Activated naive CD8-positive, alpha-beta T cell treated with anti-CD3 and anti-CD28 coated beads, Interleukin-2, amount 10 ng/mL, durations not matched to agents 7 days and 5 days (primary cell): ENCODE results near the gene VEGFD. TPM values are rescaled to one million over a fixed set of nuclear protein-coding genes. Genes with fewer than 3 reads are reported as not detected.
A peak's percentile ranks its signal among the peaks of the same experiment; 100 is the strongest.

Experiments
- ATAC-seq: fragments of 150-1000 bp; cut with Tn5 transposase; one replicate; pipeline ENCODE4 v1.10.0; 2021; ENCODE audit warnings: low read depth, moderate library complexity
- POLR2A ChIA-PET: fragments of 350-600 bp; sonication (Branson Sonifier 250); formaldehyde crosslinking; loops from one replicate; lab custom pipeline; 2021; ENCODE audit warnings: antibody characterized with exemption; lab: Charles Lee
- DNase-seq: peaks from one replicate; pipeline ENCODE4 v3.0.0; 2021
- H3K27ac Mint-ChIP-seq: one replicate; pipeline ENCODE4 v1.8.0; 2022; ENCODE audit warnings: mild to moderate bottlenecking, mixed read lengths
- H3K27me3 Mint-ChIP-seq: one replicate; pipeline ENCODE4 v1.8.0; 2022; ENCODE audit warnings: mild to moderate bottlenecking, moderate library complexity, mixed read lengths
- H3K36me3 Mint-ChIP-seq: one replicate; pipeline ENCODE4 v1.8.0; 2021; ENCODE audit warnings: mild to moderate bottlenecking, mixed read lengths
- H3K4me1 Mint-ChIP-seq: one replicate; pipeline ENCODE4 v1.8.0; 2021; ENCODE audit warnings: mixed read lengths
- H3K4me3 Mint-ChIP-seq: one replicate; pipeline ENCODE4 v1.8.0; 2022; ENCODE audit warnings: mild to moderate bottlenecking, moderate library complexity, mixed read lengths
- H3K9me3 Mint-ChIP-seq: one replicate; pipeline ENCODE4 v1.8.0; 2021; ENCODE audit warnings: mixed read lengths
- total RNA-seq, 2 experiments: library from RNA; stranded (reverse); gene quantifications; one replicate each; pipeline ENCODE4 v1.2.3, GENCODE V29; 2021

The VEGFD gene
- total RNA-seq, 2 experiments from 2014 or later = not detected

- no peak for DNase-seq
- Mint-ChIP-seq H3K27ac (no peak overlapping the region), H3K27me3 (peaks cover 8% of the 10 kb centered on the region), H3K9me3 (no peaks in the 10 kb centered on the region), H3K36me3 (no peaks in the 10 kb centered on the region), H3K4me1 (no peaks in the 10 kb centered on the region), H3K4me3 (no peak overlapping the region)
- ATAC-seq = no peak
- POLR2A ChIA-PET = no interaction called here
Measured at GRCh38 chrX:15344106-15344505, 40.1 kb downstream of the VEGFD start.

DNA sequence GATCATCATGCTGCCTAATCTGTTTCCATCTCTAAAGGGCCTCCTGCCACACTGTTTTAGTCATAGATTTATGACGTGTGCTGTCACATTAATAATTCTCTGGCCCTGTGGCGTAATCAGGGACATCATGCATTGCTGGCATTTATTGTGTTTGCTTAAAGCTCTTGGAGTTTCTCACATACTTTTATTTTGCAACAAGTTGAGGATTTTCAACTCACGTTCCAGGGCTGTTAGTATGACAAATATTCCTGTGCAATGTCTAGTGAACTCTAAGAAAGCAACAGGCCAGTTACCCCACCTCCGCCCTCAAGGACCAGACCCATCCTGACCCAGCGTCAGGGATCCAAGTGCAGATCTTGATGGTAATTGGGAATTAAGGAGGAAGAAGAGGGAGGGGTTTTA, 41.1 kb downstream of the VEGFD start:
- POLR2A ChIA-PET = no interaction called here
- ATAC-seq = no peak
- H3K4me3 Mint-ChIP-seq = no peak overlapping the region

DNA sequence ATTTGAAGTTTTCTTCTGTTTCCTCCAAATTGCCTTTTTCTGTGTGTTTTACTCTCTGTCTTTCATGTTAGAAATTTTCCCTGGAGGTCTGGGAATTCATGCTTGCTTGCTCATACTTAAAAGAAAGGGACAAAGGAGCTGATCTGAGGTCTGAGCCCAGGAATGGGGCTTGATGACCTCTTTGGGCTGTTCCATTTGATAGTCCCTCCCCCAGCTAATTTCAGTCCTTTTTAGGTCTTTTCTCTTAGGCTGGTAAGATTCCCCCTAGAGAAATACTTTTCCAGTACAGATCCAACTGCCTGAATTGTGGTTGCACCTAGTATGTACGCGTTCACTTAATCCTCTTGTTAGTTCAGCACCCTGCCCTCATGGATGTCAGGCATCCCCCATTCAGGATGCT, 43.3 kb downstream of the VEGFD start:
- Mint-ChIP-seq H3K36me3 (no peaks in the 10 kb centered on the region), H3K27me3 (peaks cover 2% of the 10 kb centered on the region), H3K27ac (no peak overlapping the region), H3K9me3 (no peaks in the 10 kb centered on the region), H3K4me3 (no peak overlapping the region), H3K4me1 (peaks cover 4% of the 10 kb centered on the region)
- POLR2A ChIA-PET = no interaction called here
- ATAC-seq (no peak), DNase-seq (no peak)

More for the DNA sequence above, 41.1 kb downstream of the VEGFD start:
- H3K9me3 Mint-ChIP-seq = no peaks in the 10 kb centered on the region
- H3K4me1 Mint-ChIP-seq = no peaks in the 10 kb centered on the region
- H3K36me3 Mint-ChIP-seq = no peaks in the 10 kb centered on the region
- no peak for DNase-seq
- H3K27me3 Mint-ChIP-seq = peaks cover 3% of the 10 kb centered on the region
- no peak overlapping the region for H3K27ac Mint-ChIP-seq

DNA sequence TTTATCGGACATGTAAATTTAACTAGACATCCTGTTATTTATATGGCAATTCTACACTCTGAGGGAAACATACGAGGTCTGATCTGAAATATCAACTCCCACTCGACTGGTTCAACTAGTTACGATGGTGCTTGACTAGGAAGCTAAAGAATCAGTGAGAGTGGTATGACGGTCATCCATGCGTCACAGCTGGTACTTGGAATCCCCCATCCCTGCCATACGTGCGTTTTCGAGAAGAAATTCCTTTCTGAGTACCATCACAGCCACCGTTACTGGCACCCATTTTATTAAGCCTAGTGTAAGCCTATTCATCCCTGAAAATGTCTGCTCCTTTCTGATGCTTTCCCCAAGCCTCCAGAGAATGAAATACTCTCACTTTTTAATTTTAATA, 48.2 kb downstream of the VEGFD start:
- H3K27ac Mint-ChIP-seq = peak overlapping the region; percentile 96

DNA sequence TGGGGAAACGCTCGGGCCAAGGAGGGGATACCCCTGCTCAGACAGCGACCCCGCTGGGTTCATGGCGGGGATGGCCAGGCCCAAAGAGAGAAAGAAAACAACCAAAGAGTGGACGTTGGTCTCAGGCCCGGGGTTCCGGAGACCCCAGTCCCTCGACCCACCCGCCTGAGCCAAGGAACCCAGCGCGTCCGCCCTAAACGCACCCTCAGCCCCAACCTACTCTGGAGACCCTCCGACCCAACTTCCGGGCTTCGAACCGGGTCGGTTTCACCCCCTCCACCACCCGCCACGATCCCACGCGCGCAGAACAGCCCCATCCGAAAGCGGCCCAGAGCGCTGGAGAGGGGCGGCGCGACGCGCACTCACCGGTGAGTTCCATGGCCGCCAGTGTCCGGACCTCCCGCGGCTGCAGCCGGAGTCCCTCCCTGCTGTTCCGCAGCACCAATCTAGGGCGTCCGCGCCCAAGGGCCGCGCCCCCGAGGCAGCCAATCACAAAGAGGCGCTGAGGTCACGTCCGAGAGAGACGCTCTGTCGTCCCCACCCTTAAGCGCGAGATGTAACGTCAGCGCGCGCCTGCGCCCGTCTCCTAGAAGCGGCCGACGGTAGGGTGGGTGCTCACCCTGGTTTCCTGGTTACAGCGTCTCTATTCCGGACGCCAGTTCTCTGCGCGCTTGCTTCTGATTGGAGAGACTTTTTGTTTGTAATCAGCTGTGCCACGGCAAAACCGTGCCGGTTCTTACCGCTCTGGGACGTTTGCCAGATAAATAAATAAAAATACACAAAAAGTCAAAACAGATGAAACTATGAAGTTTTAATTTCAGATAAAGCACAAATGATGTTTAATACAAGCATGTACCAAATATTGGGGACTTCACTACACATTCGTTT, 48.8 kb downstream of the VEGFD start, which contains the start of gene PIGA:
TSS of gene PIGA (minus strand) at position 389 of the 888 bp plus-strand sequence. CDS start 3,593 bp downstream, outside the sequence.
- peak within 1 kb of the TSS; percentile 91 for H3K4me3 Mint-ChIP-seq
- H3K27me3 Mint-ChIP-seq = no peaks in the 10 kb centered on the region
- ATAC-seq (peak; percentile 98), DNase-seq (peak; percentile 85)
- POLR2A ChIA-PET = interaction anchor here (0.9 kb wide), 1 partner anchor 1601 kb away, joined by 3 read pairs; the partner anchor contains the start of genes OFD1 and TRAPPC2
- no peaks in the 10 kb centered on the region for H3K9me3 Mint-ChIP-seq
- peaks cover 2% of the 10 kb centered on the region for H3K36me3 Mint-ChIP-seq
- peak within 1 kb of the TSS; percentile 96 for H3K27ac Mint-ChIP-seq
- H3K4me1 Mint-ChIP-seq = peaks cover 5% of the 10 kb centered on the region

More for the DNA sequence above, 48.2 kb downstream of the VEGFD start:
- peaks cover 2% of the 10 kb centered on the region for H3K36me3 Mint-ChIP-seq
- POLR2A ChIA-PET = interaction anchor here (0.9 kb wide), 1 partner anchor 1601 kb away, joined by 3 read pairs; the partner anchor contains the start of genes OFD1 and TRAPPC2
- no peaks in the 10 kb centered on the region for H3K27me3 Mint-ChIP-seq
- no peaks in the 10 kb centered on the region for H3K9me3 Mint-ChIP-seq
- ATAC-seq (no peak), DNase-seq (no peak)
- H3K4me3 Mint-ChIP-seq = peak overlapping the region; percentile 91
- peaks cover 5% of the 10 kb centered on the region for H3K4me1 Mint-ChIP-seq

- peak overlapping the region; percentile 91 for H3K4me3 Mint-ChIP-seq
- H3K4me1 Mint-ChIP-seq = peaks cover 5% of the 10 kb centered on the region
- DNase-seq (no peak), ATAC-seq (no peak)
- peak overlapping the region; percentile 96 for H3K27ac Mint-ChIP-seq
- H3K36me3 Mint-ChIP-seq = peaks cover 2% of the 10 kb centered on the region
- no peaks in the 10 kb centered on the region for H3K27me3 Mint-ChIP-seq
- POLR2A ChIA-PET = interaction anchor here (0.7 kb wide), 1 partner anchor 462 kb away, joined by 5 read pairs; the partner anchor contains the start of genes FANCB and MOSPD2
- no peaks in the 10 kb centered on the region for H3K9me3 Mint-ChIP-seq
Measured at GRCh38 chrX:15334561-15334960, 49.7 kb downstream of the VEGFD start.

GRCh38 chrX:15328821-15329220, 55.4 kb downstream of the VEGFD start:
- no peak for ATAC-seq
- no peaks in the 10 kb centered on the region for H3K9me3 Mint-ChIP-seq
- no peak overlapping the region for H3K27ac Mint-ChIP-seq
- no peaks in the 10 kb centered on the region for H3K27me3 Mint-ChIP-seq
- H3K36me3 Mint-ChIP-seq = peaks cover 6% of the 10 kb centered on the region
- POLR2A ChIA-PET = no interaction called here
- no peak overlapping the region for H3K4me3 Mint-ChIP-seq
- H3K4me1 Mint-ChIP-seq = peaks cover 1% of the 10 kb centered on the region
- DNase-seq = no peak

DNA sequence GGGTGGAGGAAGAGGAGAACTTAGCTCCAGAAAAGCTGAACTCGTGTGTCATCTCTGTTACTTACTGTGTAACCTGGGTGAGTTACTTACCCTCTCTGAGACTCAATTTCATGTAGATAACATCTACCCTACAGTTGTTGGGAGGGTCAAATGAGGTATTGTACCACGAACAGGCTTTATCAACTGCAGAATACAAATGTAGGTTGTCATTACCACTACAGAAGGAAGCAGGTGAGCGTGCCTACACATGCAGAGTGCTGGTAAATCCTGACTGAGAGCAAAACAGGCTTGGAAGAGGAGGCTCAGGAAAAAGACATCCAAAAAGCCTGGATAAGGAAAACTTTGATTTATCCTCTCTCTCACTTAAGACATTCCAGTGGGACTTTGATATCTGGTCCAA, 56.1 kb downstream of the VEGFD start:
- Mint-ChIP-seq H3K4me1 (peaks cover 1% of the 10 kb centered on the region), H3K27ac (no peak overlapping the region), H3K4me3 (no peak overlapping the region), H3K9me3 (no peaks in the 10 kb centered on the region), H3K27me3 (no peaks in the 10 kb centered on the region), H3K36me3 (peaks cover 6% of the 10 kb centered on the region)
- no peak for DNase-seq
- ATAC-seq = no peak
- POLR2A ChIA-PET = no interaction called here

- POLR2A ChIA-PET = no interaction called here
- H3K4me3 Mint-ChIP-seq = no peak overlapping the region
Measured at GRCh38 chrX:15322472-15322871, 61.7 kb downstream of the VEGFD start.

DNA sequence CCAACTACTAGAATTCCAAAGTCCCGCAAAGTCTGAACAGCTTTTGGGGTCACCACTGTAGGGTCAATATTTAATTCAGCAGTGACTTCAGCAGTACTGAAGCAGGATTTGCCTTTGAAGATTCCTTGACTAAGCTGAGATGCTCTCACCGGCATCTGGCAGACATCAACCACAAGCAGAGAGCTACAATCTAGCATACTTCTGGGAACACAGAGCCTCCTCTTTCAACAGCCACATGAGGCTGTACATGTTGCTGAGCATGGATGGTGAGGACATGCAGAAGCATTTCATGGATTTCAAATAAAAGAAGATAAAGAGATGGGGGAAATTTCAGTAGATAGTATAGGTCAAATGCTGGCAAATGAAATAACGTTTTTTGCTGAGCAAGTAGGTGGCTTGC, 62.1 kb downstream of the VEGFD start:
- H3K4me3 Mint-ChIP-seq = no peak overlapping the region
- H3K27me3 Mint-ChIP-seq = no peaks in the 10 kb centered on the region
- POLR2A ChIA-PET = no interaction called here
- no peak overlapping the region for H3K27ac Mint-ChIP-seq
- no peaks in the 10 kb centered on the region for H3K9me3 Mint-ChIP-seq
- ATAC-seq (no peak), DNase-seq (no peak)
- peaks cover 3% of the 10 kb centered on the region for H3K36me3 Mint-ChIP-seq
- no peaks in the 10 kb centered on the region for H3K4me1 Mint-ChIP-seq

More at GRCh38 chrX:15322472-15322871, 61.7 kb downstream of the VEGFD start:
- Mint-ChIP-seq H3K27ac (no peak overlapping the region), H3K9me3 (no peaks in the 10 kb centered on the region), H3K36me3 (peaks cover 4% of the 10 kb centered on the region), H3K4me1 (no peaks in the 10 kb centered on the region), H3K27me3 (no peaks in the 10 kb centered on the region)
- ATAC-seq (no peak), DNase-seq (no peak)

- Mint-ChIP-seq H3K27me3 (no peaks in the 10 kb centered on the region), H3K4me3 (no peak overlapping the region), H3K36me3 (peaks cover 3% of the 10 kb centered on the region), H3K4me1 (no peaks in the 10 kb centered on the region), H3K27ac (no peak overlapping the region), H3K9me3 (no peaks in the 10 kb centered on the region)
- POLR2A ChIA-PET = no interaction called here
- DNase-seq (no peak), ATAC-seq (no peak)
Measured at GRCh38 chrX:15321447-15321846, 62.8 kb downstream of the VEGFD start.

DNA sequence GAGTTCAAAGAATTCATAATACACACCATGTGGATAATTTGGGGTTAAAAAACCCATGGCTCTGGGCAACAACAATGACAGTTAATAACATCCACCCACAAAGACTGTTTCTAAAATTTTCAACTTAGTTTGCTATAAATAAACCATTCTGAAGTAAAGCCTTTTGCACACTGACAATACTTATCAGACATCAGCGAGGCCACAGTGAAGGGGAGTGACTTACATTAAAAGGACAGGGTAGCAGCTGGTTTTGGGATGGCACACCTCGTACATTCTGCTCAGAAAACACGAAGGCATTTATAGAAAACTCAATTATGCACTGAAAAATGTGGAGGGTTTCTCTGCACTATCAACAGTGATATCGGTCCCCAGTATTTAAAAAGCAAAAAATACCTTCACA, 63.9 kb downstream of the VEGFD start:
- Mint-ChIP-seq H3K27ac (no peak overlapping the region), H3K27me3 (no peaks in the 10 kb centered on the region), H3K9me3 (no peaks in the 10 kb centered on the region), H3K36me3 (peaks cover 3% of the 10 kb centered on the region), H3K4me1 (no peaks in the 10 kb centered on the region), H3K4me3 (no peak overlapping the region)
- DNase-seq = no peak
- POLR2A ChIA-PET = no interaction called here
- ATAC-seq = no peak

GRCh38 chrX:15319075-15319474, 65.1 kb downstream of the VEGFD start:
- Mint-ChIP-seq H3K4me1 (no peaks in the 10 kb centered on the region), H3K4me3 (no peak overlapping the region), H3K9me3 (no peaks in the 10 kb centered on the region), H3K36me3 (peaks cover 3% of the 10 kb centered on the region), H3K27ac (no peak overlapping the region), H3K27me3 (no peaks in the 10 kb centered on the region)
- POLR2A ChIA-PET = no interaction called here
- DNase-seq = no peak
- ATAC-seq = no peak

- no peak within 1 kb of the TSS for H3K4me3 Mint-ChIP-seq
- H3K36me3 Mint-ChIP-seq = peaks cover 2% of the 10 kb centered on the region
- DNase-seq = no peak
- H3K9me3 Mint-ChIP-seq = no peaks in the 10 kb centered on the region
- POLR2A ChIA-PET = no interaction called here
- no peaks in the 10 kb centered on the region for H3K4me1 Mint-ChIP-seq
- no peaks in the 10 kb centered on the region for H3K27me3 Mint-ChIP-seq
- H3K27ac Mint-ChIP-seq = no peak within 1 kb of the TSS
- no peak for ATAC-seq
Measured at GRCh38 chrX:15315509-15315908, 68.7 kb downstream of the VEGFD start, which contains the start of gene ASB11. TSS of gene ASB11 (minus strand) at chrX:15315640. CDS start at chrX:15315605, 35 bp downstream.
